Measurements from ENCODE around the gene NECAP2.

GRCh38 chr1:16434501-16434900 lies 6.0 kb upstream of the NECAP2 start:
- TF ChIP-seq POLR2AphosphoS5 (IDR thresholded peaks at IDR 0.05; ENCODE audit: borderline replicate concordance, low read depth, low read length) (no peak), EZH2 (IDR thresholded peaks at IDR 0.05) (no peak)

All from SK-N-MC (cell line).